ENCODE data around the gene CCDC177.
"Not testable (repeated sequence)": the region's sequence is repeated elsewhere in the genome, so short reads cannot be mapped to it uniquely, and the experiment has no call there.

CCDC177 gene

GRCh38 chr14:69600304-69600891 is 25.7 kb upstream of the CCDC177 start:
- FAIRE-seq: no peak
- DNase-seq (ENCODE audit: insufficient read length, low spot score): no peak

- DNase-seq (ENCODE audit: insufficient read length, low spot score); FAIRE-seq: not testable (repeated sequence)
Measured at GRCh38 chr14:69599431-69599830, 24.8 kb upstream of the CCDC177 start.

- FAIRE-seq (no peak), DNase-seq (ENCODE audit: insufficient read length, low spot score) (no peak)
Measured at GRCh38 chr14:69595336-69595735, 20.7 kb upstream of the CCDC177 start.

GRCh38 chr14:69594846-69595245 is 20.2 kb upstream of the CCDC177 start:
- FAIRE-seq (no peak), DNase-seq (ENCODE audit: insufficient read length, low spot score) (no peak)

- FAIRE-seq (no peak), DNase-seq (ENCODE audit: insufficient read length, low spot score) (no peak)
Measured at GRCh38 chr14:69593018-69593677, 18.5 kb upstream of the CCDC177 start.

- no peak for DNase-seq (ENCODE audit: insufficient read length, low spot score)
- no peak for FAIRE-seq
Measured at GRCh38 chr14:69591317-69591716, 16.6 kb upstream of the CCDC177 start.

- no peak for FAIRE-seq
- DNase-seq (ENCODE audit: insufficient read length, low spot score): no peak
Measured at GRCh38 chr14:69587389-69587788, 12.7 kb upstream of the CCDC177 start.

GRCh38 chr14:69586404-69586803 is 11.7 kb upstream of the CCDC177 start:
- no peak for DNase-seq (ENCODE audit: insufficient read length, low spot score)
- FAIRE-seq: no peak

GRCh38 chr14:69584389-69584788 is 9.7 kb upstream of the CCDC177 start:
- DNase-seq (ENCODE audit: insufficient read length, low spot score): no peak
- FAIRE-seq: no peak

- no peak for DNase-seq (ENCODE audit: insufficient read length, low spot score)
- FAIRE-seq: no peak
Measured at GRCh38 chr14:69582829-69583228, 8.2 kb upstream of the CCDC177 start.

GRCh38 chr14:69582212-69582611 is 7.5 kb upstream of the CCDC177 start:
- FAIRE-seq (no peak), DNase-seq (ENCODE audit: insufficient read length, low spot score) (no peak)

- DNase-seq (ENCODE audit: insufficient read length, low spot score) (no peak), FAIRE-seq (no peak)
Measured at GRCh38 chr14:69581316-69581935, 6.8 kb upstream of the CCDC177 start.

GRCh38 chr14:69580009-69580577 is 5.4 kb upstream of the CCDC177 start:
- DNase-seq (ENCODE audit: insufficient read length, low spot score) (no peak), FAIRE-seq (peak; percentile 11)

- FAIRE-seq: no peak
Measured at GRCh38 chr14:69579476-69579875, 4.8 kb upstream of the CCDC177 start.

GRCh38 chr14:69574954-69575295 is 254 bp upstream of the CCDC177 start:
- DNase-seq (ENCODE audit: insufficient read length, low spot score): no peak
- FAIRE-seq: no peak

More at GRCh38 chr14:69579476-69579875, 4.8 kb upstream of the CCDC177 start:
- DNase-seq (ENCODE audit: insufficient read length, low spot score): no peak

GRCh38 chr14:69573831-69574262 is 824 bp downstream of the CCDC177 start:
- FAIRE-seq (no peak), DNase-seq (ENCODE audit: insufficient read length, low spot score) (no peak)

- DNase-seq (ENCODE audit: insufficient read length, low spot score) (no peak), FAIRE-seq (no peak)
Measured at GRCh38 chr14:69573205-69573830, 1.4 kb downstream of the CCDC177 start.

GRCh38 chr14:69572841-69573135 is 1.9 kb downstream of the CCDC177 start:
- DNase-seq (ENCODE audit: insufficient read length, low spot score) (no peak), FAIRE-seq (no peak)

GRCh38 chr14:69572030-69572840 is 2.4 kb downstream of the CCDC177 start:
- DNase-seq (ENCODE audit: insufficient read length, low spot score): no peak

GRCh38 chr14:69571449-69572029 is 3.1 kb downstream of the CCDC177 start:
- FAIRE-seq (no peak), DNase-seq (ENCODE audit: insufficient read length, low spot score) (no peak)

More at GRCh38 chr14:69572030-69572840, 2.4 kb downstream of the CCDC177 start:
- no peak for FAIRE-seq
